Retinal pigment epithelial cell (primary cell): ENCODE results near the gene FBXO9.
"Not testable (repeated sequence)": the region's sequence is repeated elsewhere in the genome, so short reads cannot be mapped to it uniquely, and the experiment has no call there.

ENCODE experiments used
- DNase-seq: peaks from one replicate; pipeline ENCODE4 v3.0.0-alpha.2; 2010; ENCODE audit warnings: low read depth
- H3K4me3 ChIP-seq: 2 replicates; pipeline ENCODE4 v1.5.1; 2011; ENCODE audit warnings: mild to moderate bottlenecking, low read length, control low read depth, moderate library complexity
- CTCF ChIP-seq: conservative IDR thresholded peaks from 2 replicates; pipeline ENCODE4 v1.5.1; 2011; ENCODE audit warnings: low read depth, low read length, control low read depth, inconsistent platforms

The FBXO9 gene

GRCh38 chr6:53044572-53044971 lies 20.6 kb upstream of the FBXO9 start:
- no peak overlapping the region for H3K4me3 ChIP-seq
- TF ChIP-seq CTCF: no peak
- DNase-seq: no peak

GRCh38 chr6:53045891-53046673 lies 19.1 kb upstream of the FBXO9 start:
- no peak for DNase-seq
- TF ChIP-seq CTCF: no peak
- H3K4me3 ChIP-seq: no peak overlapping the region

- DNase-seq: peak; percentile 63
- no peak overlapping the region for H3K4me3 ChIP-seq
- no peak for TF ChIP-seq CTCF
Observed at GRCh38 chr6:53048431-53049195, 16.6 kb upstream of the FBXO9 start.

- no peak for TF ChIP-seq CTCF
- no peak overlapping the region for H3K4me3 ChIP-seq
- no peak for DNase-seq
Observed at GRCh38 chr6:53049415-53049814, 15.8 kb upstream of the FBXO9 start.

- not testable (repeated sequence) for H3K4me3 ChIP-seq, DNase-seq
Observed at GRCh38 chr6:53052152-53052551, 13.1 kb upstream of the FBXO9 start.

GRCh38 chr6:53054532-53054931 lies 10.7 kb upstream of the FBXO9 start:
- no peak for DNase-seq
- no peak for TF ChIP-seq CTCF

DNA sequence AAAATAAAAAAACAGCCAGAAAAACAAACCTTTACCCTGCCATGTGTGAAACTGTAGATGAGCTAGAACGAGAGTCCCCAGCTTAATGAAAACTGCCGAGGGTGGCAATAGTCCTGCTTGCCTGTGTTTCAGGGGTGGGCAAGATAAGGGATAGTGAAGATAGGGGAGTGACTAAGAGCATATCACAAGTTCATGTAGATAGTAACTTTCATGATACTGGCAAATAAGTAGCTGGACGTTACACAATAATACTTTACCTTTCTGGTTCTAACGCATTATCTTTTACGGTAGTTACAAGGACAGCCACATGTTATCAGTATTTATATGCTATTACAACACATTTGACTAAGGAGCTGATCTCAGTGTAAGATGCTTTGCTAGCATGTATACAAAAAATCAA lies 9.3 kb upstream of the FBXO9 start:
- no peak overlapping the region for H3K4me3 ChIP-seq
- no peak for TF ChIP-seq CTCF
- no peak for DNase-seq

More at GRCh38 chr6:53054532-53054931, 10.7 kb upstream of the FBXO9 start:
- no peak overlapping the region for H3K4me3 ChIP-seq
